22Rv1 (cell line): ENCODE data around the gene BLTP3A.
"Not testable (repeated sequence)": the region's sequence is repeated elsewhere in the genome, so short reads cannot be mapped to it uniquely, and the experiment has no call there.

ENCODE experiments used
- ZFX ChIP-seq: fragments of 450-650 bp; IDR thresholded peaks from 2 replicates; pipeline ENCODE4 v1.6.1; 2017; ENCODE audit warnings: antibody characterized with exemption, borderline replicate concordance
- TF ChIP-seq, protein P1 (sequence below): fragments of 450-650 bp; IDR thresholded peaks from 2 replicates; pipeline ENCODE4 v1.5.1; 2017; ENCODE audit warnings: mild to moderate bottlenecking

DNA sequence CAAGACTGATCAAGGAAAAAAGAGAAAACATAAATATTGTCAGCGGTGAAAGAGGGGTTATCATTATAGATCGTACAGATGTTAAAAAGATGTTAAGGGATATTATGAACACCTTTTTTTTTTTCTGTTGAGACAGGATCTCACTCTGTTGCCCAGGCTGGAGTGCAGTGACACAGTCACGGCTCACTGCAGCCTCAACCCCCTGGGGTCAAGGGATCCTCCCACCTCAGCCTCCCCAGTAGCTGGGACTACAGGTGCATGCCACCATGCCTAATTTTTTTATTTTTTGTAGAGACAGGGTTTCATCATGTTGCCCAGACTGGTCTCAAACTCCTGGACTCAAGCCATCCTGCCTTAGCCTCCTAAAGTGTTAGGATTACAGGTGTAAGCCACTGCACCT lies 16.6 kb downstream of the BLTP3A start:
- TF ChIP-seq, protein P1, sequence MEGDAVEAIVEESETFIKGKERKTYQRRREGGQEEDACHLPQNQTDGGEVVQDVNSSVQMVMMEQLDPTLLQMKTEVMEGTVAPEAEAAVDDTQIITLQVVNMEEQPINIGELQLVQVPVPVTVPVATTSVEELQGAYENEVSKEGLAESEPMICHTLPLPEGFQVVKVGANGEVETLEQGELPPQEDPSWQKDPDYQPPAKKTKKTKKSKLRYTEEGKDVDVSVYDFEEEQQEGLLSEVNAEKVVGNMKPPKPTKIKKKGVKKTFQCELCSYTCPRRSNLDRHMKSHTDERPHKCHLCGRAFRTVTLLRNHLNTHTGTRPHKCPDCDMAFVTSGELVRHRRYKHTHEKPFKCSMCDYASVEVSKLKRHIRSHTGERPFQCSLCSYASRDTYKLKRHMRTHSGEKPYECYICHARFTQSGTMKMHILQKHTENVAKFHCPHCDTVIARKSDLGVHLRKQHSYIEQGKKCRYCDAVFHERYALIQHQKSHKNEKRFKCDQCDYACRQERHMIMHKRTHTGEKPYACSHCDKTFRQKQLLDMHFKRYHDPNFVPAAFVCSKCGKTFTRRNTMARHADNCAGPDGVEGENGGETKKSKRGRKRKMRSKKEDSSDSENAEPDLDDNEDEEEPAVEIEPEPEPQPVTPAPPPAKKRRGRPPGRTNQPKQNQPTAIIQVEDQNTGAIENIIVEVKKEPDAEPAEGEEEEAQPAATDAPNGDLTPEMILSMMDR, result not testable (repeated sequence)
- not testable (repeated sequence) for TF ChIP-seq ZFX
